Cortex of kidney (tissue), 1 donor: ENCODE results near the gene BTBD17.

Experiments
- DNase-seq: peaks from one replicate; lab custom pipeline; 2025; lab: John Stamatoyannopoulos, UW

The BTBD17 gene

DNA sequence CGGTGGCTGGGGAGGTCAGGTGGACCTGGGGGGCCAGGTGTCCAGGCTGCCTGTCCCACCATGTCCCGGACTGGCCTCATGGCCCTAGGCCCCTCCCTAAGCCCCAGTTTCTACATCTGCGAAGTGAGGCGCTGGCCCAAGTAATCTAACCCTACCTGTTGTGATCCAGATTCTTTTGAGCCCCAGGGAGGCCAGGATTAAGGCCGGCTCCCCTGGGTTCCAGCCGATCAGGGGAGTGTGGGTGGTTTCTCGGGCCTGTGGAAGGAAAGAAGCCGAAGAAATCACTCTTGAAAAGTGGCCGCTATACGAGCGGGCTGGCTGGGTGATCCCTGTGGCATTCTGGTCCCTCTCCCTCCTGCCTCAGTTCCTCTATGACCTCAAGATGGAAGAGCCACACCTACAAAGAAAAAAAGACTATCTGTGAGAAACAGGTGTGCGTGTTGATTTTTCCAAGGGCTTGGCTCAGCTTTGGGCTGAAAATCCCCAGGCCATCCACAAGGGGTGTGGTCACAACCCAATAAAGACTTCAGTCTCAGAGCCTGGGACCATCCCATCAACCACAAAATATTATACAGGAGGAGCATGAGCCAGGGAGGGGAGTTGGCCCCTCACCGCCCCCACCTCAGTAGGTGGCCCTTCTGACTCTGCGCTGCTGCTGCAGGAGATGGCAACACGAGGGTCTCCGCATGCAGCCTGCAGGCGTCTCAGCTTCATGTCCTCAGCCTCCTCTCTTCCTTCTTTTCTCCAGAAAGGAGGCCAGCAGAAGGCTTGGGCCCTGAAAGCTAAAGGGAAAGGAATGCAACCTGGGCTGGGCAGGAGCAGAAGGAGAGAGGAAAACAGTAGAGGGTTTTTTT lies 25.9 kb upstream of the BTBD17 start:
- DNase-seq = no peak

DNA sequence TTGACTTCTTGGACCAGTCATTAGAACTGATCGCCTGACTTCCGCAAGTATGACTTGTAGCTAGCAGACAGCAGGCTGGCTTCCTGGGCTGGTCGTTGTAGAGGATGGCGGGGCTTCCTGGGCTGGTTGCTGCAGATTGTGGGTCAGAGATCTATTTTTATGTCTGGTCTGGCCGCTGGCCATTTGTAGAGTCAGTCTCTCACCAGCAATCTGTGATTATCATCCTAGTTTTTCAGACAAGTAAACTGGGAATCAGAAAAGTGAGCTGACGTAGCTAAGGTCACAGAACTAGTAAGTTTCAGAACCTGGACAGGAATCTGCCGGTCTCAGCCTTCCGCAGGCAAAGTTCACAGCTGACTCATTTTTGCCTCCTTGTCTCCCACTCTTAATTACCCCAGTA lies 24.7 kb upstream of the BTBD17 start:
- DNase-seq = no peak

DNA sequence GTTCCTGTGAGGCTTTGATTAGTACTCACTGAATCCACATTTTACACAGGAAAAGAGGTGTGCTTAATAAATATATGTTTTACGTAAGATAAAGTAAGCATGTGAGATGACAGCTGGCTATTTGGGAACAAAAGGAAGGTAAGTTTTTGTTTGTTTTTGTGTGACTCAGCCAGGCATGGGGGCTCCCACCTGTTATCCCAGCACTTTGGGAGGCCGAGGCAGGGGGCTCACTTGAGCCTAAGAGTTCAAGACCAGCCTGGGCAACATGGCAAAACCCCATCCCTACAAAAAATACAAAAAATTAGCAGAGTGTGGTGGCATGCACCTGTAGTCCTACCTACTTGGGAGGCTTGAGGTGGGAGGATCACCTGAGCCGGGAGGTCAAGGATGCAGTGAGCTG lies 23.5 kb upstream of the BTBD17 start:
- DNase-seq = no peak

DNA sequence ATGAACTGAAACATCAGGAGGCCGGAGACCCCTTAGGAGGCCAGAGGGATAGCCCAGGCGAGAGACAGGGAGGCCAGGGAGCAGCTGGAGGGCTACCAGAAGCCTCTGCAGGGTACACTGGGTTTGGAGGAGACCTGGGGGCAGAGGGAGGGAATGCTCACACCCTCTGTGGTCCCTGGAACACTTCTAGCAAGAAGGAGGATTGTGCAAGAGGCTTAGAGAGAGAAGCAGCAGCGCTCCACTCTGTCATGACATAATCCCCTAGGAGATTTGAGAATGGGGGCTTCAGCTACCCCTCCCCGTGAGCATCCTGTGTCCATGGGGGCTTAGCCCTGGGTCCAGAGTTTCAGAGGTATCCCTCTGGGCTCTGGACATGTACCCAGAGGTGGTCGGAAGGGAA lies 21.5 kb upstream of the BTBD17 start:
- DNase-seq = no peak

DNA sequence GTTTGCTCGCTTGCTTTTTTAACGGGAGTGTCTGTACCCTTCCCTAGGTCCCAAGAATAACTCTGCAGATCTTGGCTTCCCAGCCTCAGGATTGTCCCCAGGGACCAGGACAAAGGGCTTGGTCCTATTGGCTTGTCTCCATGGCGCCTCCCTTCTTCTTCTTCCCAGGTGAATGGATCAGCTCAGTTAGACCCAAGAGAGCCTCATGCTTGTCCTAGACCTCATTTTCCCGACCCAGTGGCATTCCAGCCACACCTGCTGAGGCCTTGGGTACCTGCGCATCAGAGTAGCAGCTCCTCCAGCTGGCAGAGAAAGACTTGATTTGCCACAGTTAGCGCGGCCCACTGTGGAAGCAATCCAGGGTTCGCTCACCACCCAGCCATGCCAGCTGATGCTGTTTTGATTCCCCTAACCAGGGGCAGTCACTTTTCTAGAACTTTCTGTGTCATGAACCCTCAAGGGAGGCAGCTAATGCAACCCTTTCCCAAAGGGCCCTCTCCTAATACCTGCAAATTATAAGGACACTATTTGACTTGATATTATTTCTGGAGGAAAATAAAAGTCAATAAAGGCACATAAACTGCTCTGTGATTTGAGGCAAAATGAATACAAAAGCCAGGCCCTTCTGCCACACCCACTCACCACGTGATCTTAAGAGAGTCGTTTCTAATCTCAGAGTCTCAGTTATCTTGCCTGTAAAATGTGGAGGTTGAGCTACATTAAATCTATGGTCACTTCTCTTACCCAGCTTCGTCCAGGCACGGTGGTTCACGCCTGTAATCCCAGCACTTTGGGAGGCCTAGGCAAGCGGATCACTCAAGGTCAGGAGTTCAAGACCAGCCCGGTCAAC lies 19.5 kb upstream of the BTBD17 start:
- DNase-seq = no peak

DNA sequence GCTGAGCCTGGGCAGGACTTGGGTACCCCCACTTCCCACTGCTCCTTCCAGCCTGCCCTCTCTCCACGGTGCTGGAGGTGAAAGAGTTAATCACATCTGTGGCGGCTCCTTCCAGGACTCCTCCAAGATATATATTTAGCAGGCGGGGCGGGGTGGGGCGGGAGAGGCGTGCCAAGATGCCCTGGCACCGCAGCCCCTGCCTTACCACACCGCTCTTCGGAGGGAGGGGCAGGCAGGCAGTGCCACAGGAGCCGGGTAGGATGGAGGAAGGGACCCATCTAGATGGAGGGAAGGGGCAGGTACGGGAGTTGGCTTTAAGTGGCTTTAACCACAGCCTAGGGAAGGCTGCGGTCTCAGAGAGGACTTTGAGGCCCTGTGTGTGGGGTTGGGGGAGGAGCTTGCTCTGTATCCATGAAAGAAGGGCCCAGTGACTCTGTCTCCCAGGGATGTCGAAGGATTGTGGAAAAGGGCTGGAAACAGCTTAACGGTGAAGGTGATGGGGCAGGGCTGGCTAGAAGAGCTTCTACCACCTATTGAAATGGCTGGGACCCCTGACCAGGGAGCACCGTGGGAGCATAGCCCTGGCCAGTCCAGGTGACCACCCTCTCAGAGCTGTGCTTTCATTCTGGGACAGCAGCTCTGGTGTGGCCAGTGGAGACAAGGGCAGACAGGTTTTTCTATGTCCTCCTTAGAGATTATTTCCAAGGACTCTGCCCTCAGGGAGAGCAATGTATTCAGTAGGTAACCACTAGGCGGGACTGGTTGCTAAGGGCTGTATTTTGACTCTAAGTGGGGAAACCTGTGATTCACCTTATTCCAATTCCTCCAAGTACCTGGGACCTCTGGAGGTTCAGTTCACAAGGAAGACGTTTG lies 18.7 kb upstream of the BTBD17 start:
- DNase-seq = no peak

DNA sequence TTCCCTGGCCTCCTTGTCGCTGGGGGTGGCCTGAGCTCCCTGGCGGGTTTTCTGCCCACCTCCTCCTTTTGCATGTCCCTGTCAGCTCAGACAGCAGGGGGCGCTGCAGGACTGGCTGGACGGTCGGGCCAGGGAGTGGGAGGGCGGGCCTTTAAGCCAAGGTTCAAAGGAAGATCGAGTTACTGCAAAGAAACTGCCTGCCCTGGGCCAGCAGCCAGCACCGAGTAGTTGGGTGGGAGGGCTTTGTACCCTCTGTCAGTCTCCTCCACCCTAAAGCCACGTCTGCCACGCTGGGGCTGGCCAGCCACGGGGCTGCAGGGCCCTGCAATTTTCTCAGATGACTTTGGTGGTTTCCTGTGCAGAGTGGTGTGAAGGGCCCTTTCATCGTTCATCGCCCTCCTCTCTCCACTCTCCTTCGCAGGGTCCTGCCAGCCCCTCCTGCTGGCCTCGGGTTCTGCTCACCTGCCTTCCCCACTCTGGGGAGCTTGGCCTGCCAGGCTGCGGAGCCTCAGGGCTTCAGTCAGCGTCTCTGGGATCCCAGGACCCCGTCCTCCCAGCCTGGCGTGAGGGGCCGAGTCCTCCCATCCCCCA lies 17.9 kb upstream of the BTBD17 start:
- DNase-seq = no peak

DNA sequence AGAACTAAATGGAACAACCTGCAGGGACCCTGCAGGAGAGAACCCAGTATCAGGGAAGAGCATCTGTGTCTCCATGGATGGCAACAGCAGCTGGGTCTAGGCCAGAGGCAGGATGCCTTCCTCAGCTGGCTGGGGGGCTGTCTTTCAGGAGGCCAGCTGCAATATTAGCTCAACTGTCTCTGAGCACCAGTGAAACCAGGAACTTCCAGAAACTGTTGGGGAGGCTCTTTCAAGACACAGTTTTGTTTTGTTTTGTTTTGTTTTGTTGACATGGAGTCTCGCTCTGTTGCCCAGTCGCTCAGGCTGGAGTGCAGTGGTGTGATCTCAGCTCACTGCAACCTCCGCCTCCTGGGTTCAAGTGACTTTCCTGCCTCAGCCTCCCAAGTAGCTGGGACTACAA lies 13.2 kb upstream of the BTBD17 start:
- no peak for DNase-seq

DNA sequence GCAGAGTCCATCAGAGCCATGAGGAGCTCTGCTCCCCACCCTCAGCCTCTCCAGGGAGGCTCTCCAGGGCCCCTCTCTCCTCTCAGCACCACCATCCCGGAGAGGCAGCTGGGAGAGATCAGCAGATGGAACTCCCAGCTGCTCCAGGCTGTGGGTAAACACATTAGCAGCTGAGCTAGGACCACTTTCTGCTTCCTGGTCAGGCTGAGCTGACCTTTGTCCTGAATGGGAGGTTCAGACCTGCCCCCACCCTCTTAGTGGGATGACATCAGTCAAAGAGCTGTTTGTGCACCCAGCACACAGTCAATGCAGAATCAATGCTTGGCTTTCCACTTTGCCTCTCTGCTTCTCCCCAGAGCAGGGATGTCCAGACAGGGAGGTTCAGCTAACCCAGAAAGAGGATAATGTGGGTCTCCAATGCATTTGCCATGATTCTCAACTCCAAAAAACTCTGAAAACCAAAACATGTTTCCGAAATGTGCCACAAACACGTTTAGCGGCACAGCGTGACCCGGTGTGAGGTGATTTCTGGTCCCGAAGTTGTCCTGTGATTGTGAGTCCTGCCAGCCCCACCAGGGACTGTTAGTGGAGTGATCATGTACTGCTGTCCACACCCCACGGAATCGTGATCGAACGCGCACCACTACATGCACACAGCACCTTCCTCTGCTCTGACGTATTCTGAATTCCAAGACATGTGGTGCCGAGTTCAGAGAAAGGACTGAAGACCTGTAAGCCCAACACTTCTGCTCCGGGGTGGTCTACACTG lies 12.4 kb upstream of the BTBD17 start:
- no peak for DNase-seq

DNA sequence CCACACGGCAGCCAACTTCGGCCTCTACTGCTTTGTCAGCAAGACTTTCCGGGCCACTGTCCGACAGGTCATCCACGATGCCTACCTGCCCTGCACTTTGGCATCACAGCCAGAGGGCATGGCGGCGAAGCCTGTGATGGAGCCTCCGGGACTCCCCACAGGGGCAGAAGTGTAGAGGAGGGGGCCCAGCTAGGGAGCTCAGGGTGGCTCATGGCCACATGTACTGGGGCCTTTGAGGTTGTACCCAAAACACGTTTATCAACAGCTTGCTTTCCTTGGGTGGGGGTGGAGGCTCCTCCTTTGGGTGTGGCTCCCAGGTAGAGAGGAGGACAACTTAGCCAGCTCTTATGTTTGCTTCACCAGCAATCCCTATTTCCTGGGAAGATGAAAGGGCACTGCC lies 10.8 kb upstream of the BTBD17 start:
- DNase-seq = no peak

DNA sequence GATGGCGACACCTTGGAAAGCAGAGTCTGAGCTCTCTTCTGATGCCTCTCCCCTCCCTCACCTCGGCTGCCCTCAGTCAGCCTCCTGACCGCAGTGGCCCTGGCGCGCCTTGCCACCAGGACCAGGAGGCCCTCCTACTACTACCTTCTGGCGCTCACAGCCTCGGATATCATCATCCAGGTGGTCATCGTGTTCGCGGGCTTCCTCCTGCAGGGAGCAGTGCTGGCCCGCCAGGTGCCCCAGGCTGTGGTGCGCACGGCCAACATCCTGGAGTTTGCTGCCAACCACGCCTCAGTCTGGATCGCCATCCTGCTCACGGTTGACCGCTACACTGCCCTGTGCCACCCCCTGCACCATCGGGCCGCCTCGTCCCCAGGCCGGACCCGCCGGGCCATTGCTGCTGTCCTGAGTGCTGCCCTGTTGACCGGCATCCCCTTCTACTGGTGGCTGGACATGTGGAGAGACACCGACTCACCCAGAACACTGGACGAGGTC lies 10.0 kb upstream of the BTBD17 start:
- DNase-seq = no peak

DNA sequence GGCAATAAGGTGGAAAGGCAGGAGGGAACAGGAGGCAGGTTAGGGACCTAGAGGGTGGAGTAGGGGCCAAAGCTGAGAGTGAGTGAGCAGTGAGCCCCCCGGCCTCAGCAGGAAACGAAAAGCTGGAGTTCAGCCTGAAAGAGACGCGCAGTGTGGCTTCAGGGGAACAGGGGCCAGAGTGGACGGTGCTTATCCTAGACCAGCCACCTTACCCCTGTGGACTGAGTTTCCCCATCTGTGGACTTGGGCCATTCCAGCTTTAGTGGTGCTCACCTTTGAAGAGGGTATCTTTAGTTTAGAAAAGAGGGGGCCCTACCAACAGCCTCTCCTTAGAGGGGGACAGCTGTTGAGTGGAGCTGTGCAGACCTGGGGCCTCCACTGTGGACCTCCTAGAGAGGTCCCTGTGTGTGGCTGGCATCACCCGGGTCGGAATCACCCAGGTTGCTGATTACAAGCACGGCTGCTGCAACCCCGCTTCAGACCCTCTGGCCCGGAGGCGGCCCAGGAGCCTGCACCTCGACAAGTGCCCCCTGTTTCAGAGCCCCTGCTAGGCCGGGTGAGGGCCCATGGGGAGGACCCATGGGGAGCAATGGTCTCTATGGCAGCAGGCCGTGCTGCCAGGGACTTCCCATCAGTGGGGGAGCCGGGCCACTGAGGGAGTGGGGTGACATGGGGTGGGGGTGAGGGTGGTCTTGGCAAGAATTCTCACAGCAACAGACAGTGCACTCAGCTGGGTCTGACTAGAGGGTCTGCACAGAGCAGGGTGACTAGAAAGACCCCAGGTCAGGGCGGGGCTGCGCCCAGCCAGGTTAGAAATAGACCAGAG lies 8.2 kb upstream of the BTBD17 start:
- DNase-seq = no peak

DNA sequence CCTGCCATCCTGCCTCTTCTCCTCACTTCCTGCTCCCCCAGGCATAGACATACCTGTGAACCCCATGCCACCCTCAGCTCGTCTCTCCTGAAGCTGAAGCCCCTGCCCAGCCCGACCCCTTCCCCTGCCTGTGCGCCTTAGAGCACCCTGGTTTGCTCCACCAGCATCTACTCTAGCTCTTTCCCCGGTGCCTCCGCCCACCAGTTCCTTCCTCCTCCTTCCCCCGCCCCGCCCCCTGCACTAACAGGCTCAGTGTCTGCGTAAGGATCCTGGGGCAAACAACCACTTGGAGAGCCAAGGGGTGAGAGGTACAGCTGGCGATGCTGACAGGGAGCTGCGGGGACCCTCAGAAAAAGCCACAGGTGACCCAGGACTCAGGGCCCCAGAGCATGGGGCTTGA lies 7.6 kb upstream of the BTBD17 start:
- no peak for DNase-seq

DNA sequence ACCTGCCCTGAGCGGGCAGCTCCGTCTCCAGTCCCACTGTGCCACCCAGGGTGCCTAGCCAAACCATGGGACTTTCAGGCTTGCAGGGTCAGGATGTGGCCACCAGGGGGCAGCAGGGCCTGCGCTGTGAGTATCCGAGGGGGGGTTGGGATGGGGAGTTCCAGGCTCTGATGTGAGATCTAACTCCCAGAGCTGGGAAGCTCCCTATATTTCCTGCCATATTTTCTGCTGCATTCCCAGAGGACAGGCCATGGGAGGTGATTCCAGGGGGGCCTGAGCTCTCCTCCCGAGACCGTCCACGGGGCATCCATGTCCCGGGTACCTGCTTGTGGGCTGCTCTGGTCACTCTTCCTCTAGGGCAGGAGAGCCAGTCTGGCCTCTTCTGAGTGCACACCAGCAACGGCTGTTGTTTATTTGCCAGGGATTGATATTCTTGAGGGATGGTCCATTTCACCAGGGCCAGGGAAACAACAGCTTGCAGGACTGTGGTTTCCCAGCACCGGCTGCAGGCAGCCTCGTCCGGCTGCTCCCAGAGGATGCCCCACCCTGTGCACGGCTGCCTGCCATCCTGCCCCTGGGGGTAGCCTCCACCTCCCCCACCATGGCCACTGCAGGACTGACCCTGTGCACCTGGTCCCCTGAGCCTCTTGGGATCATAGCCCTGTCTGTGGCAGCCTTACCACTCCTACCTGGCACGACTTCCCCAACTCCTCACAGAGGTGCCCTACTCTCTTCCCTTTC lies 6.8 kb upstream of the BTBD17 start:
- DNase-seq = no peak

DNA sequence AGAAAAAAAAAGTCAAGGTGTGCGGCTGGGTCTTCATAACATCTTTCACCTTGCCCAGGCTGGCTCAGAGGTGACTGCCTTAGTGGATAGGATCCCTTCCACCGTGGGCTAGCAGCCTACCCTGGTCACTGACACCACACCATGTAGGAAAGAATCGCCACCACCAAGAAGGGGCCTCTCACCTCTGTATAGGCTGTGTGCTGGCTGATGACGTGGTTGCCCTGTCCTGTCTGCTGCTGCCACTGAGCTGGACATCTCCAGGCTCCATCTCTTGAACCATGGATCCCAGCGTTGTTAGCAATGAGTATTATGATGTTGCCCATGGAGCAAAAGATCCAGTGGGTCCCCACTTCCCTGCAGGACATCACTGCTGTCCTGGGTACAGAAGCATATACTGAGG lies 5.5 kb upstream of the BTBD17 start, which contains the start of gene GPR142:
GPR142 (plus strand) TSS at position 301 of the 400 bp plus-strand sequence. CDS start 2,035 bp downstream, outside the sequence.
- no peak for DNase-seq

DNA sequence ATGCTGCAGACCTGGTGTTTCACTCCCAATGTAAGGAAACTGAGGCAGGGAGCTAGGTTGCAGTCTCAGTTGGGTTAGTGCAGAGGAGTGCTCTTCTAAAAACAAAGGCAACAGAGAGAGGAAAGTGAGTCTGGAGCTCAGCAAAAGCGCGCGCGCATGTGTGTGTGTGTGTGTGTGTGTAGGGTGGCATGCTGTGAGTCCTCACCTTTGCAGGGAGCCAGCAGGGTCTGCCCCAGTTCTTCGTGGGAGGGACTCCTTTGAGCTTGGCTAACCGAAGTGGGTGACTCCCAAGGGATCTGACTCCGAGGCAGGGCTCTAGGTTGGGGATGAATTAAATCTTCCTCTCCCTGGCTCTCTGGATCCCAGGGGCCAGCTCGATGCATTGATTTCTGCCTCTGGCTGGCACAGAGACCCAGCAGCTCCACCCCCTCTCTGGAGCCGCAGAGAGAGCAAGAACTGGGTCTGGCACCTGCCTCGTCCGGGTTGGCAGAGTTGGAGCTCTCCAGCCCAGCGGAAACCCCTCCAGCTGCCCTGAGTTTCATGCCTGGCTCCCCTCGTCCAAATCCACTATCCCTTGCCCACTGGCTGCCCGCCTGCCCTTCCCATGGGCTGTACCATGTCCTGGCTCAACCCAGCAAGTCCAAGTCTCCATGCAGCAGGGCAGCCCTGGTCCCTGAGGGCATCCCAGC lies 1.3 kb upstream of the BTBD17 start:
- DNase-seq = no peak

DNA sequence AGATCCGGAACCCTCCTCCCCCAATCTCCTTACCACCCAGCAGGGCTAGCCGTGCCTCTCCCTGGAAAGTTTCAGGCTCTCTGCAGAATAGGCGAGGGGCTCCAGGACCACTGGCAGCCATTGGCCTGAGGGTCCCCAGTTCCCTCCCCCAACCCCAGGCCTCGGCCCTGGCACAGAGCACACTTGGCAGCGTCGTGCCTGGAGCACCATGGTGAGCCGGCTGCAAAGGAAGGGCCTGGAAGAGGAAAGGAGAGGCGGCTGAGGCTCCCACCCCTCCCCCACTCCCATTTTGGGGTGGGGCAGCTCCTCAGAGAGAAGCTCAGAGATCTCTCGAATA lies 369 bp upstream of the BTBD17 start:
- DNase-seq = no peak

DNA sequence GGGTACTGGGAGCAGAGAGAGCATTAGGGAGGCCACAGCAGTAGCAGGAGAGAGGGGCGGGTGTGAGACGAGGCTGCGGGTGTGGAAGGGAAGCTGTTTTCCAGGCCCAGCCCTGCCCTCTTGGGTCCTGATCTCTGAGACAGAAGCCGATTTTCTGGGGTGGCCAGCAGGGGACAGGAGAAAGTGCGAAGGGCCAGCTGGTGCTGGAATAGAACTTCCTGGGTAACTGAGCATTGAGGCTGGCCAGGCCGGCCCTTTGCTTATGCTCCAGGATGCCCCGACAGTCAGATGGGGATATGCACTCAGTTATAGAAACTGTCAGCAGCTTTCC lies 804 bp downstream of the BTBD17 start:
- DNase-seq = no peak

DNA sequence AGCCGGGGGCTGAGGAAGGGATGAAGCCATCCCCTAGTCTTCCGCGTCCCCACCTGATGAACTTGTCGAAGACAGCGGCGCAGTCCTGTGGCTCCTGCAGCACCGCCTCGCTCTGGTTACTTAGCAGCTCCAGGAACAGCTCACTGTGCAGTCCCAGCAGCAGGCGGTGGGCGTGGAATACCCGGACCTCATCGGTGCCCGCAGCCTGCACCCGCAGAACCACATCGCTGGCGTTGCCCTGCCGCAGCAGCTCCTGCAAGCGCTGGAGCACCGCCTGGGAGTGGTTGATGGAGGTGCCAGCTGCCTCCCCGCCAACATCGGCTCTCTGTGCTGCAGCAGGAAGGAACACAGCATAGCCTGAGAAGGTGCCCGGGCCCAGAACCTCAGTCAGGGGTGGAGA lies 1.8 kb downstream of the BTBD17 start:
- no peak for DNase-seq
